HG03066 (cell line): ENCODE measurements around the gene TTBK1.

Experiments used
- ATAC-seq: cut with Tn5 transposase; IDR thresholded peaks from one replicate; pipeline ENCODE4 v1.9.1; 2021; ENCODE audit warnings: low read depth; ENCODE audit not compliant: unreplicated experiment

Gene TTBK1

DNA sequence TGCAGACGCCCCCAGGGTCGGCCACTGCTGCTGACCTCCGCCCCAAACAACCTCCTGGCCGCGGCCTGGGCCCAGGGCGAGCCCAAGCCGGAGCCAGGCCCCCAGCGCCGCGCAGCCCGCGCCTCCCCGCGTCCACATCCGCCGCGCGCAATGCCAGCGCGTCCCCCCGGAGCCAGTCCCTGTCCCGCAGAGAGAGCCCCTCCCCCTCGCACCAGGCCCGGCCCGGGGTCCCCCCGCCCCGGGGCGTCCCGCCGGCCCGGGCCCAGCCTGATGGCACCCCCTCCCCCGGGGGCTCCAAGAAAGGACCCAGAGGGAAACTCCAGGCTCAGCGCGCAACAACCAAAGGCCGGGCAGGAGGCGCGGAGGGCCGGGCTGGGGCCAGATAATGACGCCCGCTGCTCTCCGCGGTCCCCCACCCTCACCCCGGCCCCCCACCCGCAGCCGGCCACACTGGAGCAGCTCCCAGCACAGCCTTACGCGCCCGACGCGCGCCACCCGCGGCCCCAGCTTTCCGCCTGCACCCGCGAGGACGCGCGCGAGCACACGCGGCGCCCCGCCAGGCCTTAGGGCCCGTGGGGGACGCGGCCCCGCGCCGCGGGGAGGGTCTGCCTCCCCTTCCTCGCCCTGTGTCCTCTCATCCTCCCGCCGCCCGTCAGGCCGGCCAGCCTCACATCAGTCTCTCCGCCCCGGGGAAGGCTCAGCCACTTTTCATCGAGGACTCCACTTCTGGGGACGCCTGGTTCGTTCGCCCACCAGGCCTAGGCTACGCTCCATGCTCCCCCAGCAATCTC, 41.9 kb downstream of the TTBK1 start:
- ATAC-seq, result no peak

GRCh38 chr6:43285832-43286231, 42.6 kb downstream of the TTBK1 start:
- ATAC-seq, result no peak

DNA sequence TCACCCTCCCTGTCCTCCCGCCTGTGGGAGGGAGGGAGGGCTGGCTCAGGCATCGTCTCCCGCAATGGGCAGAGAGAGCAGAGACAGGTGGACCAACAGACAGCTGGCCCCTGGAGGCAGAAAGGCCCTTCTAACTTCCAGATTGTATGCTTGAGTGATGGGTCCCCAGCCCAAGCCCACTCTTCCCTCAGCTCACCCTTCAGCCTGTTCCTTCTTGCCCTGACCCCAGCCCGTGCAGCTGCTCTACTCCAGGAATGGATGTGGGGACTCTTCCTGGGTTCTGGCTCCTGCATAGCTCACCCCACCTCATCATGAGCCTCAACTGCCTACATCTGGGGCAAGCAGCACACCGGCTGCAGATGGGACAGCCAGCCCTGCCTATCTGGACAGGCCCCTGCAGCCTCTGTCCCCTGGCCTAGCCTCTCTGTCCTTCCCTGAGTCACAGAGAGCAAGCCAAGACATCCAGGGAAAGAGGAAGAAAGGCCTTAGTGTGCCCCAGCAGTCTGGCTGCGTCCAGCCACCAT, 43.2 kb downstream of the TTBK1 start:
- no peak for ATAC-seq

DNA sequence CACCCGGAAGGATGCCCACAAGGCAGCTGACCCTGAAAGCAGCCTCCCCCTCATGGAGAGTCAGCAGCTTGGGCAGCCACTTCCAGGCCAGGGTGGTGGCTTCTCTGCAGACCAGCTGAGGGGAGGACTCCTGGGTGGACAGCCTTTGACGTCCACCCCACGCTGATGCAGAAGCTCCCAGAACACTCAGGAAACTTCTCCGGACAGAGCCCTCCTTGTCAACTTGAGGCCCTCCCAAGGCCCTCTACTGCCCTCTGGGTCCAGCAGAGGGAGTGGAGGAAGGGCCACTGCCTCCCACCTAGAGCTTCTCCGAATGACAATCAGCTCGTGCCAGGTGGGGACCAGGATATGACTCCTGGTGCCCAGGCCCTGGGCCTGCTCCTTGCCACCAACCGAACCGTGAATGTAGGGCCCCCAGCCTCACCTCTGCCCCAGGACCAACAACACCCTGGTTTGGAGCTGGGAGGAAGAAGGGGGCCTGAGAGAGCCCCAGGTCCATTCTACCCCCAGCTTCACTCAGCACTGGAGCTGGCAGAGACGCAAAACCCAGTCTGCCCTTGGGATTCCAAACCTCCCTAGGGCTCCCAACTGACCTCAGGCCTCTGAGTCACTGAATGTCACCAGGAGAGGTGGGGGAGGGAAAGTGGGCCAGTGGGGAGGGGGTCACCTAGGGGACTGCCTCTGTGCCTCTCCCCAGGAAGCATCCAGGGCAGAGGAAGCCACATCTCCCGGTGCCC, 43.9 kb downstream of the TTBK1 start:
- no peak for ATAC-seq

DNA sequence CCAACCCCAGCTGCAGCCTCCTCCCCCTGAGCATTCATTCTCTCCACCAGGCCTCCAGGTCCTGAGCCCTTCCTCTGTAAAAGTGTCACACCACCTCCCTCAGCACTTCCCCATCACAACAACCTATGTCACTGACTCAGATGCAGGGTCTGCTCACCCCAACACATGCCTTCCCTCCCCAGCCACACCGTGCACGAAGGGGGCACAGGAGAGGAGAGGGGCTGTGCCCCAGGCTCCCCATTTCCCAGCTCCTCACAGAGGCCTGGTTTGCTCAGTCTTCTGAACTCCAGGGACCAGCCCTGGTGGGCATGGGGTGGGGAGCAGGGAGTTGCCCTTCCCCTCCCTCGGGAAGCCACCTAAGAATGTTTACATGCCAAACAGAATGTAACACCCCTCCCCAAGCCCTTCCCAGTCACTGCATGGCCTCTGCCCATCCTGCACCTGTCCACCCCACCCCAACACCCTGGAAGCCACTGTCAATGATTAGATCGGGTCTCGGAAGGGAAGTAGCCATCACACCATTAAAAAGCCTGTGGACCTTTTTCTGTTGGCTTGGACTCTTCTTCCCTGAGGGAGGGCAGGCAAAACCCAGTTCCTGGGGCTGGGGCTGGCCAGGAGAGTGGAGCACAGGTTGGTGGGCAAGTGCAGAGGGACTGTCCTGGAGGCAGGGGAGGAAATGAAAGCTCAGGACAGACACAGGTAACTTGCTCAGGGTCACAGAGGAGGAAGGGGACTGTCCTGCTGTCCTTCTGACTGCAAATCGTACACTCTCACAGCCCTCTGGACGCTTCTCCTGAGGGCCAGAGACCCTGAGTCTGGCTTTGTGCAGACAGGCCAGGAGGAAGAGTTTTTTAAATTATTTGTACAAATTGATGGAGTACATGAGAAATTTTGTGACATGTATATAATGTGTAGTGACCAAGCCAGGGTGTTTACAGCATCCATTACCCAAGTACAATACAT, 44.7 kb downstream of the TTBK1 start:
- ATAC-seq, result no peak

GRCh38 chr6:43290339-43290904, 47.1 kb downstream of the TTBK1 start:
- ATAC-seq, result no peak

DNA sequence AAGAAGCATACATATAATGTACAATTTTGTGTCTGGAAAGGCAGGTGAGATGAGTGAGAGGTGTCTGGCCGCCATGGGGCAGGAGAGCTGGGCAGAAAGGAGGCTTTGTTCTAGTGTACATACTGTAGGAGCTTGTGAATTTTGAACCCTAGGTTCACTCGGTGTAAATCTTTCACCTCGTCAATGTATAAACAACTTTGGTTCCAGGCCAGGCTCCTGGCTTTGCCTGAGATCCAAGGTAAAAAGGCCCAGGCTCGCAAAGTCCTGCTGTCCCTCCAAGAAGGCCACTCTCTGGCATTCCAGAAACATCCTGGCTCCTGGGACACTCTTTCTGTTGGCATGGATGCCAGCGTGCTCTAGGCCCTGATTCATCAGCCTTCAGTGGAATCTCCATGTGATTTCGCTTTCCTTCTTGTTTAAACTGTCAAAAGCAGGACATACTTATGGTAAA, 47.6 kb downstream of the TTBK1 start:
- no peak for ATAC-seq

- no peak for ATAC-seq
Observed at GRCh38 chr6:43291708-43292107, 48.4 kb downstream of the TTBK1 start.

- ATAC-seq, result no peak
Observed at GRCh38 chr6:43292341-43292740, 49.1 kb downstream of the TTBK1 start.

DNA sequence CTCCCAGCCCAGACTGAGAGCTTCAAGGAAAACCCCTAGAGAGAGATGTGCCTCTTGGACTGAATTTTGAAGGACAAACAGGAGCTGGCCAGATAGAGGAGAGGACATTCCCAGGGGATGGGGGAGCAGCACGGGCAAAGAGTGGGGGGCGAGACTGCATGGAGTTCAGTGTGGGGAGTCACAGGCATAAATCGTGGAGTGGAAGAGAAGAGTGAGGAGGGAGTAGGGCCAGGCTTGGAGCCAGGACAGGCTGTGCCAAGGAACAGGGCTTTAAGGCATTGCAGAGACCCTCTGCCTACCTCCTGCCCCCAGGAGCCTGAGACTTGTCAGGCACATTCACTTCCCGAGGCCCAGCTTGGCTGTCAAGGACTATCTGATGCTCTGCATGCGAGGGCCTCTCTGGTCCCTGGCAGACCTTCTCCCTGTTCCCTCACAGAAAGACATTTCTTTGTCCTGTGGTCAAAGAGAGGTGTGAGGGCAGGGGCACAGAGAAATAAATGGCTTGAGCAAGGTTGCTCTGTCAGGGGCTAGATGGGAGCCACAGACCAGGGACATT, 49.6 kb downstream of the TTBK1 start:
- ATAC-seq, result no peak

- ATAC-seq, result no peak
Observed at GRCh38 chr6:43293698-43294097, 50.4 kb downstream of the TTBK1 start.

DNA sequence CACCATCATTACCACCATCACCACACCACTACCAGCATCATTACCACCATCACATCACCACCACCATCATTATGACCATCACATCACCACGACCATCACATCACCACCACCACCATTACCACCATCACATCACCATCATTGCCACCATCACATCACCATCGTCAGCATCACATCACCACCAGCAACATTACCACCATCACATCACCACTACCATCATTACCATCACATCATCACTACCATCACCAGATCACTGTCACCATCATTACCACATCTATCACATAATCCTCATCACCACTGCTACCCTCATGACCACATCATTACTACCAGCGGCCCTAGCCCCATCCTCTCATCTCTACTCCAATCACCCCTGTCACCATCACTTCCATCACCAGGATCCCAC, 51.3 kb downstream of the TTBK1 start:
- no peak for ATAC-seq

GRCh38 chr6:43295456-43295855, 52.2 kb downstream of the TTBK1 start:
- no peak for ATAC-seq

GRCh38 chr6:43296780-43297497, 53.7 kb downstream of the TTBK1 start:
- ATAC-seq, result no peak

GRCh38 chr6:43297644-43298564, 54.6 kb downstream of the TTBK1 start, which contains the start of gene SLC22A7:
TSS of gene SLC22A7 (plus strand) at chr6:43298260. CDS start at chr6:43298359, 99 bp downstream.
- no peak for ATAC-seq

- ATAC-seq, result no peak
Observed at GRCh38 chr6:43298565-43299337, 55.5 kb downstream of the TTBK1 start.
